GM18951 (cell line): ENCODE data around the gene CLEC2B.

Source experiments
- POLR2A ChIP-seq: IDR thresholded peaks from 4 replicates; pipeline ENCODE4 v1.6.1; 2011; ENCODE audit warnings: mild to moderate bottlenecking; ENCODE audit not compliant: insufficient read length, insufficient read depth; ENCODE audit errors: extremely low read depth
- in situ Hi-C: fragments of 300-500 bp; cut with MboI; formaldehyde crosslinking; loops from one replicate; pipeline ENCODE4 v1.12.0; 2022; ENCODE audit warnings: low sequenced_read_pairs, mixed read lengths, inconsistent platforms; ENCODE audit not compliant: unreplicated experiment

Gene CLEC2B

DNA sequence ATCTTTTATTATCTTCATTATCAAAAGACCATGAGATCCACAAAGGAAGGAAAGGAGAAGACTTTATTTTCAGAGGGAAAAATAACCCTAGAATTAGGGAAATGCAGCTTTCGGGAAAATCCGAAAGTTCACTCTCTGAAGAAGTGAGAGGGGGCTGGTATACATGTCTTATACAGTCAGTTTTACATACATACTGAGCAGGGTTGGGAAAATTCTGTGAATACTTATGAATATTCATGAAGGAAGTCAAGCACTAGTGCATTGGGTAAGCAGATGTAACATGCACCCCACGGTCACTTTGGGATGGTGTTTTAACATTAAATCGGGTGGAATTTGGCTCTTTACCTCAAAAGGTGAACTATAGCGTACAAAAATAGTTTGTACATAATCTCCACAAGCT lies 57.5 kb downstream of the CLEC2B start:
- in situ Hi-C loops, result loop anchor here (25.0 kb wide), 1 partner anchor 326 kb away; the partner anchor contains the start of gene CLEC7A
- TF ChIP-seq POLR2A, result no peak

DNA sequence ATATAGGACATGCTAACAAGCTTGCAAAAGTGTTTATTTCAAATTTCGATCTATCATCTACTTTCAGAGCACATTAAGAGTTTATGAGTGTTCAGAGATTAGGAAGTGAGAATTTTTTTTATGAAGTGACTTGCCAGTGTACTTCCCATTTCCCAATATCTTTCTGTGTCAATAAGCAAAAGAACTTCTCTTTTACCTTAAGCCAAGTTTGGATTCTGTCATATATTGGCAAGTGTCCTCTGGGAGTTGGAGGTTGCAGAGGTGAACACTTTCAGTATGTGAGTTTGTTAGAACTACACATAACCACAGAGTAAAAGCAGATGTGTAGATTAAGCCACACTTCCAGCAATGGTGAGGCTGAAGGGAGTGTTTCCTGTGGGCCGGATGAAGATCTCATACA lies 58.5 kb downstream of the CLEC2B start:
- in situ Hi-C loops, result loop anchor here (25.0 kb wide), 1 partner anchor 327 kb away; the partner anchor contains the start of gene CLEC7A
- TF ChIP-seq POLR2A, result no peak

DNA sequence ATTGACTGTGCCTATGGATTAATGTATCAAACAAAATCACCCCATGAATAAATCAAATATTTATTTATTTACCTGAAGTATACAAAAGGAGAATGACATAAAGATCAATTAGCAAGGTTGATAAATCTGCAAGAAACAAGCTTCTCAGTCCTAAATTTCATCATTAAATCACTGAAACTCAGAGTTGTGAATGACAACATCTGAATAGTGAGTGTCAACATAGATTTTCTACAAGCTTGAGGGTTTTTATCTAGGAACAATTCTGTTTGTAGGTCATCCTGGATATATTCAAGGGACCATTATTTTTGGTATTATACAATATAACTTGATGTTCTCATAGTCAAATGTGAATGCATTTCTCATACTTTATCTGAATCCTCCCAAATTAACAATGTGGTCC lies 59.3 kb downstream of the CLEC2B start:
- in situ Hi-C loops, result loop anchor here (25.0 kb wide), 1 partner anchor 327 kb away; the partner anchor contains the start of gene CLEC7A
- no peak for TF ChIP-seq POLR2A

DNA sequence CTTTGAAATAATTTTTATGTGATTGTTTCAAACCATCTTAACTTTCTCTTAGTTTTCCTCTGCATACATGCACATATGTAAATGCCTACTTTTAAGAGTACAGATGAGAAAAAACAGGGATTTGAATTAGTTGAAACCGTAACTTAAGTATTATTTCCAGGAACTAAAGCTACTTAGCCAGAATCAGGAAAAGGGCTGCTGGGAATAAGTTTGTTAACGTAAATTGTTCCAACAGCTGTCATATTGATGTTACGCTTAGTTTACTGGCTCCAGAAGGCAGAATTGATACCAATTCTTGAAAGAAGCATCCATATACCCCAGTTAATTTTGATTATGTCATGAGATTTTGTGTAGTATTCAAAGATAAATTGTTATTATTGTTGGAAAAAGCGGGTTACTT lies 59.8 kb downstream of the CLEC2B start:
- in situ Hi-C loops, result loop anchor here (25.0 kb wide), 1 partner anchor 328 kb away; the partner anchor contains the start of gene CLEC7A
- TF ChIP-seq POLR2A, result no peak

DNA sequence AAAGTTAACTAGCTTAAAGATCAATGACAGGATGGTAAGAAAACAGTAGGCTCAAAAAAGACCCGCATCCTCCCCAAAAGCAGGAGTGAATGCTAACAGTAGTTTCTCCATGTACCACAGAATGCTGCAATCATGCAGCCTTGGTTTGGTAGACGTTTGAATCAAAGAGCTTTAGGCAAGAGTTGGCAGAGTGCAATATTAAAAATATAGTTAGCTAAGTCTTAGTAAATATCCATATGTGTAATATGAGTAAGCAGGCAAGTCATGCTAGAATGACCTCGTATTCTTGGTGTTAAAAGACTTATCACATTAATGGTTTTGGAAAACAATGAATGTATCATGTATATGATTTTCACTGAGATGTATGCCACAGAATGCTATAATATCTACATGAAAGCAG lies 60.6 kb downstream of the CLEC2B start:
- in situ Hi-C loops, result loop anchor here (25.0 kb wide), 1 partner anchor 329 kb away; the partner anchor contains the start of gene CLEC7A
- no peak for TF ChIP-seq POLR2A

DNA sequence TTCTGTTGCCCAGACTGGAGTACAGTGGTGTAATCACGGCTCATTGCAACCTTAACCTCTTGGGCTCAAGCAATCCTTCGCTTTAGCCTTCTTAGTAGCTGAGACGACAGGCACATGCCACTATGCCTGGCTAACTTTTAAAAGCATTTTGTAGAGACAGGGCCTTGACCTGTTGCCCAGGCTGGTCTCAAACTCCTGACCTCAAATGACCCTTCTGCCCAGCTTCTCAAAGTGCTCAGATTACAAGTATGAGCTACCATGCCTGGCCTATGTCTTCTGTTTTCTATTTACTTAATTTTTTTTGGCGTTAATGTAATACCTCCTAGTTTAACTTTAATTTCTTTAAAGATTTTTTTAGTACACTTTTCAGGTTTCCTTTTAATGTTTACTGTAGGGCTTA lies 62.4 kb downstream of the CLEC2B start:
- TF ChIP-seq POLR2A, result no peak
- in situ Hi-C loops, result loop anchor here (25.0 kb wide), 1 partner anchor 331 kb away; the partner anchor contains the start of gene CLEC7A

DNA sequence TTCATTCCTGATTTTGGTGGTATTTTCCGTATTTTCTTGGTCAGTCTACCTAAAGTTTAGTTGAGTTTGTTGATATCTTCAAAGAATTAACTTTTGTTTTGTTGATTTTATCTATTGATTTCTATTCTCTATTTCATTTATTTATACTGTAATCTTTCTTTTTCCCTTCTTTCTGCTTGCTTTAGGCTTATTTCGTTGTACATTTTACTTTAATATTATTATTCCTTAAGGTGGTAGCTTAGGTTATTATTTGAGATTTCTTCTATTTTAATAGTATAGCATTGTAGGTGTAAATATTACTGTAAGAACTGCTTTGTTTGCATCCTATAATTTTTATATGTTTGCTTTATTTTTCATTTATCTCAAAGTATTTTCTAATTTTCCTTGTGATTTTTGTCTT lies 63.3 kb downstream of the CLEC2B start:
- in situ Hi-C loops, result loop anchor here (25.0 kb wide), 1 partner anchor 331 kb away; the partner anchor contains the start of gene CLEC7A
- no peak for TF ChIP-seq POLR2A
